IMR-90 (cell line): Measurements from ENCODE around the gene IGFBPL1. TPM values are rescaled to one million over a fixed set of nuclear protein-coding genes. Genes with fewer than 3 reads are reported as not detected.
"Not testable (repeated sequence)": the region's sequence is repeated elsewhere in the genome, so short reads cannot be mapped to it uniquely, and the experiment has no call there.

Experiments
- ATAC-seq: fragments of 200-7000 bp; cut with Tn5 transposase; 2 replicates; pipeline ENCODE4 v1.9.1; 2020; ENCODE audit warnings: low read depth, mild to moderate bottlenecking, moderate library complexity
- Bru-seq: library from RNA; stranded (reverse); fragments of 400-500 nt; gene quantifications from one replicate; lab custom pipeline; 2021; lab: Mats Ljungman, UMichigan
- BruChase-seq, 2 experiments: library from RNA; stranded (reverse); fragments of 400-500 nt; gene quantifications; one replicate each; lab custom pipeline; 2021; lab: Mats Ljungman, UMichigan
- BruUV-seq: library from RNA; stranded (reverse); fragments of 400-500 nt; replicated peaks from 2 replicates; lab custom pipeline; 2021; lab: Mats Ljungman, UMichigan
- CTCF ChIA-PET: fragments of 300-600 bp; formaldehyde crosslinking; extraction: SDS; loops from one replicate; lab custom pipeline; 2021; ENCODE audit warnings: antibody characterized with exemption; lab: Yijun Ruan, JAX
- POLR2A ChIA-PET: fragments of 300-600 bp; sonication (Branson Sonifier 250); formaldehyde crosslinking; loops from one replicate; lab custom pipeline; 2022; ENCODE audit warnings: antibody characterized with exemption; ENCODE audit not compliant: unreplicated experiment; lab: Charles Lee
- DNase-seq: peaks from one replicate; pipeline ENCODE4 v3.0.0; 2013
- H2AFZ ChIP-seq: replicated peaks from 2 replicates; pipeline ENCODE3; 2013; ENCODE audit warnings: low read length, mild to moderate bottlenecking; ENCODE audit not compliant: poor library complexity
- H2AK5ac ChIP-seq: 2 replicates; pipeline ENCODE4 v1.6.1; 2013; ENCODE audit warnings: low read depth, low read length, inconsistent platforms
- H2AK9ac ChIP-seq: replicated peaks from 2 replicates; pipeline ENCODE3; 2013; ENCODE audit warnings: mild to moderate bottlenecking, low read depth, low read length, moderate library complexity; ENCODE audit not compliant: poor library complexity
- H2BK120ac ChIP-seq: 2 replicates; pipeline ENCODE4 v1.6.1; 2013; ENCODE audit warnings: low read depth, low read length, inconsistent platforms
- H2BK15ac ChIP-seq: 3 replicates; pipeline ENCODE4 v1.6.1; 2013; ENCODE audit warnings: low read depth, low read length, inconsistent platforms
- H2BK20ac ChIP-seq: 2 replicates; pipeline ENCODE4 v1.6.1; 2013; ENCODE audit warnings: low read depth, mild to moderate bottlenecking, inconsistent platforms, low read length, moderate library complexity
- H2BK5ac ChIP-seq: 2 replicates; pipeline ENCODE4 v1.6.1; 2013; ENCODE audit warnings: mild to moderate bottlenecking, low read depth, low read length, inconsistent platforms; ENCODE audit not compliant: poor library complexity, severe bottlenecking
- H3K14ac ChIP-seq: replicated peaks from 2 replicates; pipeline ENCODE4 v1.6.1; 2013; ENCODE audit warnings: low read depth, low read length, inconsistent platforms
- H3K18ac ChIP-seq: 2 replicates; pipeline ENCODE4 v1.6.1; 2013; ENCODE audit warnings: low read depth, low read length, control low read depth
- H3K23ac ChIP-seq: 2 replicates; pipeline ENCODE4 v1.6.1; 2013; ENCODE audit warnings: low read depth, low read length, inconsistent platforms
- H3K27ac ChIP-seq: 2 replicates; pipeline ENCODE4 v1.5.1; 2013; ENCODE audit warnings: mild to moderate bottlenecking, control low read depth, low read length; ENCODE audit not compliant: insufficient read depth
- H3K27me3 ChIP-seq: 2 replicates; pipeline ENCODE4 v1.6.1; 2013; ENCODE audit warnings: low read length; ENCODE audit not compliant: control insufficient read depth, insufficient read depth
- H3K36me3 ChIP-seq: 2 replicates; pipeline ENCODE4 v1.6.1; 2013; ENCODE audit warnings: low read length, mixed read lengths; ENCODE audit not compliant: control insufficient read depth, insufficient read depth
- H3K4ac ChIP-seq: 2 replicates; pipeline ENCODE4 v1.6.1; 2013; ENCODE audit warnings: low read depth, low read length, inconsistent platforms
- H3K4me1 ChIP-seq: 2 replicates; pipeline ENCODE4 v1.6.1; 2013; ENCODE audit warnings: low read length, mixed read lengths; ENCODE audit not compliant: control insufficient read depth, insufficient read depth
- H3K4me2 ChIP-seq: 2 replicates; pipeline ENCODE4 v1.6.1; 2013; ENCODE audit warnings: low read depth, mild to moderate bottlenecking, control low read depth, low read length, moderate library complexity
- H3K4me3 ChIP-seq: 2 replicates; pipeline ENCODE4 v1.5.1; 2013; ENCODE audit warnings: low read depth, mild to moderate bottlenecking, control low read depth, low read length, moderate library complexity; ENCODE audit not compliant: insufficient read depth
- H3K56ac ChIP-seq: 2 replicates; pipeline ENCODE4 v1.6.1; 2013; ENCODE audit warnings: low read length, inconsistent platforms; ENCODE audit not compliant: insufficient read depth; ENCODE audit errors: extremely low read depth
- H3K79me1 ChIP-seq, 2 experiments: 2 replicates each; pipeline ENCODE4 v1.6.1; 2013; ENCODE audit warnings: low read length in 2 of 2, inconsistent platforms in 1 of 2, low read depth in 1 of 2
- H3K9ac ChIP-seq: 2 replicates; pipeline ENCODE4 v1.6.1; 2013; ENCODE audit warnings: low read depth, low read length, control low read depth
- H3K9me1 ChIP-seq: 2 replicates; pipeline ENCODE4 v1.6.1; 2013; ENCODE audit warnings: low read length, inconsistent platforms; ENCODE audit not compliant: insufficient read depth
- H3K9me3 ChIP-seq: 2 replicates; pipeline ENCODE4 v1.6.1; 2013; ENCODE audit warnings: low read length; ENCODE audit not compliant: control insufficient read depth, insufficient read depth
- H4K20me1 ChIP-seq: 2 replicates; pipeline ENCODE4 v1.6.1; 2013; ENCODE audit warnings: low read length, inconsistent platforms; ENCODE audit not compliant: insufficient read depth
- H4K5ac ChIP-seq: 2 replicates; pipeline ENCODE4 v1.6.1; 2013; ENCODE audit warnings: mild to moderate bottlenecking, low read depth, low read length, control low read depth
- H4K8ac ChIP-seq, 2 experiments: 2 replicates each; pipeline ENCODE4 v1.6.1; 2013; ENCODE audit warnings: low read depth in 2 of 2, low read length in 2 of 2, control low read depth in 1 of 2, inconsistent platforms in 1 of 2
- H4K91ac ChIP-seq: 2 replicates; pipeline ENCODE4 v1.6.1; 2013; ENCODE audit warnings: low read depth, low read length, inconsistent platforms; ENCODE audit not compliant: insufficient read depth
- MXI1 ChIP-seq: IDR thresholded peaks from 2 replicates; pipeline ENCODE4 v1.6.1; 2012; ENCODE audit warnings: low read depth, mild to moderate bottlenecking, low read length, moderate library complexity, borderline replicate concordance
- WGBS, 2 experiments: methylation state at CpG; one replicate each; pipeline versions ENCODE4 v1.1.5 to v1.1.7; 2013; ENCODE audit warnings: missing lambda C conversion rate in 2 of 2; ENCODE audit not compliant: insufficient read length in 1 of 2; ENCODE audit errors: extremely low coverage in 2 of 2; 5-methylcytosine and 5-hydroxymethylcytosine counted together
- dilution Hi-C: fragments of 300-500 bp; cut with HindIII; formaldehyde crosslinking; loops from one replicate; pipeline ENCODE4 v1.14.3; 2018; ENCODE audit warnings: low sequenced_read_pairs; ENCODE audit not compliant: unreplicated experiment
- in situ Hi-C: fragments of 300-500 bp; cut with MboI; formaldehyde crosslinking; loops from 3 replicates; pipeline ENCODE4 v1.14.3; 2019; ENCODE audit warnings: low sequenced_read_pairs, inconsistent platforms, mixed read lengths
- intact Hi-C: fragments of 100-400 bp; cut with micrococcal nuclease; formaldehyde crosslinking; loops from 2 replicates; pipeline ENCODE4 v1.10.0; 2022
- long read RNA-seq: library from polyadenylated mRNA; unstranded; transcript quantifications from one replicate; pipeline ENCODE4 v2.0.0, GENCODE V29; 2021; ENCODE audit not compliant: unreplicated experiment
- polyA plus RNA-seq, 3 experiments: library from polyadenylated mRNA; depleted of rRNA; stranded (reverse); fragments of >200 nt; gene quantifications; 2 replicates each; pipeline ENCODE4 v1.2.3, GENCODE V29; 2012; ENCODE audit warnings: low replicate concordance in 1 of 3
- total RNA-seq: library from RNA; depleted of rRNA; stranded (reverse); fragments of >200 nt; gene quantifications from 2 replicates; pipeline ENCODE4 v1.2.3, GENCODE V29; 2012; rRNA removed

The IGFBPL1 gene, protein sequence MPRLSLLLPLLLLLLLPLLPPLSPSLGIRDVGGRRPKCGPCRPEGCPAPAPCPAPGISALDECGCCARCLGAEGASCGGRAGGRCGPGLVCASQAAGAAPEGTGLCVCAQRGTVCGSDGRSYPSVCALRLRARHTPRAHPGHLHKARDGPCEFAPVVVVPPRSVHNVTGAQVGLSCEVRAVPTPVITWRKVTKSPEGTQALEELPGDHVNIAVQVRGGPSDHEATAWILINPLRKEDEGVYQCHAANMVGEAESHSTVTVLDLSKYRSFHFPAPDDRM
- under 0.01 TPM in 1 of 2 replicates, not detected in the other for total RNA-seq
- polyA plus RNA-seq (2012; rRNA removed) = not detected in 2 replicates
- polyA plus RNA-seq (2012; cell fraction: cytosol; rRNA removed) = not detected in 2 replicates
- polyA plus RNA-seq (2012; cell fraction: nucleus; rRNA removed; ENCODE audit: low replicate concordance) = not detected in 2 replicates
- not detected for Bru-seq, nascent RNA
- BruChase-seq, experiment 1, labeled RNA remaining after a 6-hour chase = not detected
- BruChase-seq, experiment 2, labeled RNA remaining after a 2-hour chase = not detected
- long read RNA-seq = 0 reads

GRCh38 chr9:38423973-38424843 lies at the start of gene IGFBPL1:
Gene IGFBPL1, minus strand, starts transcription at chr9:38424454. Its CDS starts 30 bp downstream, at chr9:38424424.
- no peaks in the 10 kb centered on the region for H3K79me1 ChIP-seq
- H2AFZ ChIP-seq = peak within 1 kb of the TSS; percentile 81
- H3K9ac ChIP-seq = no peak within 1 kb of the TSS
- intact Hi-C loops (no loop called here), dilution Hi-C loops (no loop called here), in situ Hi-C loops (no loop called here)
- H2BK5ac ChIP-seq = no peak within 1 kb of the TSS
- no peak within 1 kb of the TSS for H2BK120ac ChIP-seq
- H4K8ac ChIP-seq = no peak within 1 kb of the TSS
- H3K14ac ChIP-seq = no peak within 1 kb of the TSS
- H3K27me3 ChIP-seq = peaks cover 81% of the 10 kb centered on the region
- ATAC-seq (peak; percentile 90), DNase-seq (no peak)
- no peak within 1 kb of the TSS for H3K18ac ChIP-seq
- no peak within 1 kb of the TSS for H4K91ac ChIP-seq
- H3K56ac ChIP-seq = no peak within 1 kb of the TSS
- TF ChIP-seq MXI1 = no peak
- H3K9me3 ChIP-seq = no peaks in the 10 kb centered on the region
- H3K4me1 ChIP-seq = peaks cover 2% of the 10 kb centered on the region; the same call in 1 of the 2 replicates
- no peaks in the 10 kb centered on the region for H3K9me1 ChIP-seq
- no peak within 1 kb of the TSS for H4K5ac ChIP-seq
- H3K4ac ChIP-seq = no peak within 1 kb of the TSS
- BruUV-seq = no TSS peak
- H4K20me1 ChIP-seq = no peaks in the 10 kb centered on the region
- CTCF ChIA-PET = no interaction called here
- H3K4me2 ChIP-seq = peak within 1 kb of the TSS; percentile 82
- POLR2A ChIA-PET = interaction anchor here (0.6 kb wide), 1 partner anchor 728 kb away, joined by 8 read pairs; no protein-coding TSS in a partner anchor
- H3K4me3 ChIP-seq = peak within 1 kb of the TSS; percentile 49
- no peak within 1 kb of the TSS for H2AK9ac ChIP-seq
- H3K27ac ChIP-seq = no peak within 1 kb of the TSS
- H3K23ac ChIP-seq = no peak within 1 kb of the TSS
- WGBS, 2 experiments = 5% methylated on average over 51 of the region's 115 CpGs; no CpG with 5 or more reads in 1 of the 2 experiments
- H2AK5ac ChIP-seq = no peak within 1 kb of the TSS
- no peaks in the 10 kb centered on the region for H3K36me3 ChIP-seq
- no peak within 1 kb of the TSS for H2BK15ac ChIP-seq
- H2BK20ac ChIP-seq = no peak within 1 kb of the TSS

GRCh38 chr9:38472583-38473249 lies 48.5 kb upstream of the IGFBPL1 start:
- H3K9me1 ChIP-seq, POLR2A ChIA-PET, intact Hi-C loops, H3K9me3 ChIP-seq, H3K4ac ChIP-seq, H4K5ac ChIP-seq, H3K23ac ChIP-seq, BruUV-seq, H2BK20ac ChIP-seq, H3K18ac ChIP-seq, H2AK5ac ChIP-seq, H3K36me3 ChIP-seq, H2AK9ac ChIP-seq, H3K4me2 ChIP-seq, H3K27me3 ChIP-seq, H3K9ac ChIP-seq, H3K56ac ChIP-seq, dilution Hi-C loops, H2BK15ac ChIP-seq, H2BK5ac ChIP-seq, H3K27ac ChIP-seq, DNase-seq, H4K91ac ChIP-seq, H4K20me1 ChIP-seq, H3K4me1 ChIP-seq, H3K14ac ChIP-seq, H2BK120ac ChIP-seq, H3K79me1 ChIP-seq, H4K8ac ChIP-seq, in situ Hi-C loops, ATAC-seq, H3K4me3 ChIP-seq, H2AFZ ChIP-seq: not testable (repeated sequence)
- CTCF ChIA-PET = interaction anchor here (0.6 kb wide), 1 partner anchor 11 kb away, joined by 3 read pairs; no protein-coding TSS in a partner anchor
- WGBS, 2 experiments = no CpG with 5 or more reads among the region's 2 CpGs
